ENCODE results near the gene BPGM. TPM values are rescaled to one million over a fixed set of nuclear protein-coding genes. Genes with fewer than 3 reads are reported as not detected.

BPGM gene
- total RNA-seq, 1 experiment from 2014 or later, result 10.0 TPM

GRCh38 chr7:134696261-134696660 lies 49.6 kb downstream of the BPGM start (continued):
- no peak for TF ChIP-seq SIN3A (IDR thresholded peaks at IDR 0.05; ENCODE audit: low read depth)
- TF ChIP-seq REST (IDR thresholded peaks at IDR 0.05; ENCODE audit: low read depth), result no peak
- TF ChIP-seq ATF3 (IDR thresholded peaks at IDR 0.05), result no peak

- no peaks in the 10 kb centered on the region; a peak in 1 of 4 replicates for H3K4me1 ChIP-seq (ENCODE audit: control insufficient read depth in 1 of 2, insufficient read depth in 2 of 2, low read length in 2 of 2)
- H3K79me2 ChIP-seq (ENCODE audit: insufficient read depth, low read length), result no peaks in the 10 kb centered on the region
- H3K4me2 ChIP-seq (ENCODE audit: low read length), result no peak overlapping the region
- H3K27me3 ChIP-seq (ENCODE audit: insufficient read depth, low read length), result peaks cover 4% of the 10 kb centered on the region; the same call in 1 of the 2 replicates
- H3K9me2 ChIP-seq (ENCODE audit: insufficient read depth), result no peaks in the 10 kb centered on the region
- H3K9ac ChIP-seq (ENCODE audit: low read length), result no peak overlapping the region
- H3K4me3 ChIP-seq (replicated peaks in 1 of 2; ENCODE audit: low read depth in 1 of 2, low read length in 2 of 2), result no peak overlapping the region
- no peaks in the 10 kb centered on the region for H3K9me3 ChIP-seq (ENCODE audit: control insufficient read depth in 1 of 2, insufficient read depth in 1 of 2, low read depth in 1 of 2, low read length in 2 of 2)
- BruUV-seq (replicated peaks), result no TSS peak
- ChIA-PET RAD21 (ENCODE audit: low non-redundant PET in 1 of 2, low total read pairs in 2 of 2, uncharacterized antibody in 2 of 2, unreplicated experiment in 2 of 2) (no interaction called here), POLR2A (no interaction called here), CTCF (no interaction called here)
- DNase-seq (ENCODE audit: low read depth, low spot score), result no peak
- no peak for TF ChIP-seq CEBPB (IDR thresholded peaks at IDR 0.05; ENCODE audit: low read depth)
- TF ChIP-seq POLR2AphosphoS5 (IDR thresholded peaks at IDR 0.05; ENCODE audit: low read depth, low read length), result no peak
- no peak for TF ChIP-seq TCF7L2 (IDR thresholded peaks at IDR 0.05; ENCODE audit: borderline replicate concordance, extremely low read depth, insufficient read depth, insufficient read length)
- TF ChIP-seq JUND (IDR thresholded peaks at IDR 0.05), result no peak
- TF ChIP-seq RAD21 (IDR thresholded peaks at IDR 0.05; ENCODE audit: low read depth), result no peak
- no peak for TF ChIP-seq ZBTB33 (IDR thresholded peaks at IDR 0.05; ENCODE audit: extremely low read depth, insufficient replicate concordance, low read length)
- TF ChIP-seq ZFX (IDR thresholded peaks at IDR 0.05), result no peak
- TF ChIP-seq EGR1 (IDR thresholded peaks at IDR 0.05; ENCODE audit: low read depth), result no peak
- TF ChIP-seq SP1 (IDR thresholded peaks at IDR 0.05; ENCODE audit: low read depth), result no peak
- no peak for TF ChIP-seq FOSL1 (IDR thresholded peaks at IDR 0.05; ENCODE audit: low read depth)
- TF ChIP-seq ZNF274 (IDR thresholded peaks at IDR 0.05; ENCODE audit: low read depth, low read length), result no peak
- no peak for TF ChIP-seq POLR2A (IDR thresholded peaks at IDR 0.05; ENCODE audit: borderline replicate concordance, extremely low read depth, insufficient read depth, insufficient read length)
- TF ChIP-seq ELF1 (IDR thresholded peaks at IDR 0.05; ENCODE audit: borderline replicate concordance, low read depth), result no peak
- TF ChIP-seq MAX (IDR thresholded peaks at IDR 0.05), result no peak
- no peak for TF ChIP-seq YY1 (IDR thresholded peaks at IDR 0.05; ENCODE audit: extremely low read depth, insufficient replicate concordance, low read depth, low read length)
- TF ChIP-seq SIN3A (IDR thresholded peaks at IDR 0.05; ENCODE audit: low read depth), result no peak
- intact Hi-C loops (cut with micrococcal nuclease), result loop anchor here (10.0 kb wide), 2 partner anchors 467 to 637 kb away; no protein-coding TSS in a partner anchor
- H3K36me3 ChIP-seq (ENCODE audit: control insufficient read depth in 1 of 2, insufficient read depth in 2 of 2, low read length in 2 of 2), result no peaks in the 10 kb centered on the region
- H3K27ac ChIP-seq (ENCODE audit: low read depth, low read length), result no peak overlapping the region
- no peaks in the 10 kb centered on the region for H4K20me1 ChIP-seq (ENCODE audit: insufficient read depth)
- H2AFZ ChIP-seq (ENCODE audit: low read depth, low read length, poor library complexity, severe bottlenecking), result no peak overlapping the region
- ATAC-seq, result no peak
Observed at GRCh38 chr7:134697205-134697886, 50.7 kb downstream of the BPGM start.

Data from HCT116 (cell line).